Adrenal gland (tissue), 12 donors: ENCODE measurements around the gene LRRK1. TPM values are rescaled to one million over a fixed set of nuclear protein-coding genes. Genes with fewer than 3 reads are reported as not detected.
A peak's percentile ranks its signal among the peaks of the same experiment; 100 is the strongest.

ENCODE experiments used
- DNase-seq, 7 donors: peaks; one replicate each; pipeline ENCODE4 v3.0.0-alpha.2; 2019 to 2020
- H3K27ac ChIP-seq, 5 donors: fragments of 200-600 bp; sonication (generic) in 4 of 5; 1 replicate in 3 of 5; 2 replicates in 2 of 5; pipeline versions ENCODE4 v1.5.1 to v1.8.0; 2016 to 2020; ENCODE audit warnings: mild to moderate bottlenecking in 1 of 5
- H3K27me3 ChIP-seq: fragments of 200-600 bp; 2 replicates; pipeline ENCODE4 v1.8.0; 2021
- H3K36me3 ChIP-seq, 2 donors: fragments of 200-600 bp; replicated peaks in 1 of 2; 1 replicate in 1 of 2; 2 replicates in 1 of 2; pipeline versions ENCODE4 v1.5.1 to v1.8.0; 2018 to 2022
- H3K4me1 ChIP-seq, 2 donors: fragments of 200-600 bp; replicated peaks in 1 of 2; 1 replicate in 1 of 2; 2 replicates in 1 of 2; pipeline versions ENCODE4 v1.5.1 to v1.8.0; 2018 to 2021
- H3K4me3 ChIP-seq, 4 donors: fragments of 200-600 bp; sonication (generic) in 3 of 4; one replicate each; pipeline ENCODE4 v1.5.1; 2016 to 2018
- H3K9me3 ChIP-seq, 3 donors: fragments of 200-600 bp; sonication (generic) in 1 of 3; replicated peaks in 1 of 3; 1 replicate in 2 of 3; 2 replicates in 1 of 3; pipeline versions ENCODE4 v1.5.1 to v1.8.0; 2016 to 2021
- CTCF ChIP-seq, 6 experiments: fragments of 450-650 bp in 4 of 6; fragments of 200-600 bp in 2 of 6; sonication (generic) in 1 of 6; IDR thresholded peaks; 1 replicate in 5 of 6; 2 replicates in 1 of 6; pipeline versions ENCODE4 v1.5.1 to v1.8.0; 2016 to 2021; ENCODE audit warnings: antibody characterized with exemption in 6 of 6, mild to moderate bottlenecking in 2 of 6, moderate library complexity in 1 of 6
- POLR2A ChIP-seq, 2 donors: fragments of 450-650 bp; IDR thresholded peaks; one replicate each; pipeline ENCODE4 v1.6.1; 2017; ENCODE audit warnings: antibody characterized with exemption in 2 of 2, mild to moderate bottlenecking in 2 of 2, moderate library complexity in 1 of 2
- WGBS, 4 donors: extraction: QIAGEN DNeasy Blood & Tissue Kit in 2 of 4; methylation state at CpG; one replicate each; pipeline versions ENCODE4 v1.1.5 to v1.1.7; 2013 to 2017; 5-methylcytosine and 5-hydroxymethylcytosine counted together
- intact Hi-C, 2 donors: fragments of 100-400 bp; cut with DNase I; formaldehyde crosslinking; loops; one replicate each; pipeline versions ENCODE4 v1.14.1 to v1.15.0; 2022 to 2023
- polyA plus RNA-seq, 3 donors: library from polyadenylated mRNA; stranded (reverse); fragments of 200-250 nt in 2 of 3; fragments of 350-450 nt in 1 of 3; fragmentation: Illumina TruSeq in 1 of 3; extraction: RNeasy Lipid Tissue Mini Kit (QIAGEN cat#74804) in 1 of 3; gene quantifications; one replicate each; pipeline ENCODE4 v1.2.3, GENCODE V29; 2013 to 2014
- total RNA-seq, 9 donors: library from RNA; depleted of rRNA in 4 of 9; stranded (reverse); fragments of >200 nt in 4 of 9; fragments of 120-200 nt in 1 of 9; fragmentation: NEBNext Ultra II Directional in 1 of 9; extraction: Animal tissue kit (Norgen Biotek cat#: 25700) in 1 of 9; gene quantifications; one replicate each; pipeline versions ENCODE4 v1.1.0 to v1.2.4, GENCODE V29; 2013 to 2023
- donor health status: healthy with polysubstance abuse.
- donor health status: Bipolar disorder and iron deficiency.
- donor health status: DM: yes; HTN: yes; CAD: no.
- donor health status: DM: no; HTN: no; CAD: no.
- donor health status: DM: no; HTN: no; CAD: no.
- donor health status: DM: yes; HTN: yes; CAD: no.

LRRK1 gene
- total and polyA plus RNA-seq, 12 donors, result 0.44 to 13.1 (median 7.7) TPM

- Histone ChIP-seq H3K4me1 (no peaks in the 10 kb centered on the region), H3K4me3 (peak overlapping the region in 1 of 4 donors; percentile 50), H3K9me3 (no peaks in the 10 kb centered on the region), H3K27ac (no peak overlapping the region), H3K27me3 (peaks cover 32% of the 10 kb centered on the region), H3K36me3 (no peaks in the 10 kb centered on the region)
- no peak for TF ChIP-seq CTCF (IDR thresholded peaks at IDR 0.05)
- TF ChIP-seq POLR2A (IDR thresholded peaks at IDR 0.05), result no peak
- intact Hi-C loops, result no loop called here
- no peak for DNase-seq
- WGBS, 4 donors, result 38 to 61% (median 52%) methylated on average over 10 of the region's 10 CpGs
Observed at GRCh38 chr15:100880897-100881242, 38.3 kb upstream of the LRRK1 start.

GRCh38 chr15:100881573-100882336, 37.4 kb upstream of the LRRK1 start:
- Histone ChIP-seq H3K36me3 (no peaks in the 10 kb centered on the region), H3K27me3 (peaks cover 32% of the 10 kb centered on the region), H3K4me1 (no peaks in the 10 kb centered on the region), H3K4me3 (no peak overlapping the region), H3K9me3 (no peaks in the 10 kb centered on the region), H3K27ac (no peak overlapping the region)
- intact Hi-C loops, result no loop called here
- no peak for DNase-seq
- TF ChIP-seq POLR2A (IDR thresholded peaks at IDR 0.05), result no peak
- no peak for TF ChIP-seq CTCF (IDR thresholded peaks at IDR 0.05)
- 67 to 89% (median 86%) methylated on average over 8 to 14 of the region's 14 CpGs for WGBS, 4 donors

GRCh38 chr15:100885116-100885515, 34.0 kb upstream of the LRRK1 start:
- Histone ChIP-seq H3K36me3 (no peaks in the 10 kb centered on the region), H3K27me3 (peaks cover 14% of the 10 kb centered on the region), H3K4me1 (peaks cover 0 to 8% of the 10 kb centered on the region in 2 donors), H3K9me3 (no peaks in the 10 kb centered on the region), H3K27ac (no peak overlapping the region), H3K4me3 (no peak overlapping the region)
- 62 to 74% (median 65%) methylated on average over 8 of the region's 8 CpGs for WGBS, 4 donors
- intact Hi-C loops, result no loop called here
- no peak for TF ChIP-seq CTCF (IDR thresholded peaks at IDR 0.05)
- TF ChIP-seq POLR2A (IDR thresholded peaks at IDR 0.05), result no peak
- DNase-seq, result no peak

GRCh38 chr15:100885811-100886210, 33.3 kb upstream of the LRRK1 start:
- H3K27me3 ChIP-seq, result peaks cover 8% of the 10 kb centered on the region
- 67 to 79% (median 74%) methylated on average over 7 of the region's 7 CpGs for WGBS, 4 donors
- no peak overlapping the region for H3K27ac ChIP-seq
- no peak for DNase-seq
- no peak overlapping the region for H3K4me3 ChIP-seq
- intact Hi-C loops, result no loop called here
- no peaks in the 10 kb centered on the region for H3K36me3 ChIP-seq
- TF ChIP-seq CTCF (IDR thresholded peaks at IDR 0.05), result no peak
- no peak for TF ChIP-seq POLR2A (IDR thresholded peaks at IDR 0.05)
- H3K9me3 ChIP-seq, result no peaks in the 10 kb centered on the region
- H3K4me1 ChIP-seq, result peaks cover 0 to 8% of the 10 kb centered on the region in 2 donors
